ENCODE results near the gene NKD1. TPM values are rescaled to one million over a fixed set of nuclear protein-coding genes. Genes with fewer than 3 reads are reported as not detected.

The NKD1 gene
- total and polyA plus RNA-seq, 2 experiments from 2014 or later: 0.86 to 1.4 TPM

DNA sequence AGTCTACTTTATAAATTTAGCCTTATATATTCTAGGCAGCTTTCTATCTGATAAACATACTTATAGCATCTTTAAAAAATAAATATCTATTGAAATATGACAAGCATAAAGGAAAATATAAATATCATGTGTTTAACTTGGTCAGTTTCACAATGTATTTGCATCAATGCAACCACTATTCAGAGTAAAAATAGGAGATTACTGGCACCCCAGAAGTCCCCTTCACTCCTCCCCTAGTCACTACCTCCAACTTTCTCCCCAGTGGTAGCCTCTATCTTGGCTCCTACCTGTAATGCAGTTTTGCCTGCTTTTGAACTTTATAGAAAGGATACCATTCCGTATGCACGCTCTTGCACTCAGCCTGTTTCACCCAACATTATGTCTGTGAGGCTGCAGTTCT lies 142.0 kb downstream of the NKD1 start:
- no peaks in the 10 kb centered on the region for H3K36me3 ChIP-seq
- TF ChIP-seq CTCF (IDR thresholded peaks at IDR 0.05; ENCODE audit: low read depth, low read length): no peak
- no peak overlapping the region for H3K4me3 ChIP-seq

GRCh38 chr16:50692644-50692998 lies 144.4 kb downstream of the NKD1 start:
- DNase-seq (ENCODE audit: low read depth in 1 of 2, low spot score in 1 of 2): no peak
- H3K36me3 ChIP-seq: no peaks in the 10 kb centered on the region
- no peak overlapping the region for H3K27ac ChIP-seq
- H3K9me3 ChIP-seq (ENCODE audit: low read depth): no peaks in the 10 kb centered on the region
- no peak overlapping the region for H3K4me3 ChIP-seq
- no peak for TF ChIP-seq CTCF (IDR thresholded peaks at IDR 0.05; ENCODE audit: low read depth, low read length)
- H3K27me3 ChIP-seq: peaks cover 40% of the 10 kb centered on the region
- no peaks in the 10 kb centered on the region for H3K4me1 ChIP-seq (ENCODE audit: low read depth)

More for the DNA sequence above, 142.0 kb downstream of the NKD1 start:
- no peaks in the 10 kb centered on the region for H3K4me1 ChIP-seq (ENCODE audit: low read depth)
- no peak overlapping the region for H3K27ac ChIP-seq
- H3K9me3 ChIP-seq (ENCODE audit: low read depth): no peaks in the 10 kb centered on the region
- peaks cover 35% of the 10 kb centered on the region for H3K27me3 ChIP-seq
- no peak for DNase-seq (ENCODE audit: low read depth in 1 of 2, low spot score in 1 of 2)

GRCh38 chr16:50692999-50693781 lies 145.0 kb downstream of the NKD1 start, which contains the start of gene NOD2:
NOD2 (plus strand) TSS chr16:50693606; CDS start chr16:50699496, 5,890 bp downstream.
- Histone ChIP-seq H3K27me3 (peaks cover 40% of the 10 kb centered on the region), H3K27ac (no peak within 1 kb of the TSS), H3K4me1 (ENCODE audit: low read depth) (no peaks in the 10 kb centered on the region), H3K9me3 (ENCODE audit: low read depth) (no peaks in the 10 kb centered on the region), H3K4me3 (peak within 1 kb of the TSS; percentile 10), H3K36me3 (no peaks in the 10 kb centered on the region)
- DNase-seq (ENCODE audit: low read depth in 1 of 2, low spot score in 1 of 2): peak; percentile 29 to 32
- TF ChIP-seq CTCF (IDR thresholded peaks at IDR 0.05; ENCODE audit: low read depth, low read length): no peak

DNA sequence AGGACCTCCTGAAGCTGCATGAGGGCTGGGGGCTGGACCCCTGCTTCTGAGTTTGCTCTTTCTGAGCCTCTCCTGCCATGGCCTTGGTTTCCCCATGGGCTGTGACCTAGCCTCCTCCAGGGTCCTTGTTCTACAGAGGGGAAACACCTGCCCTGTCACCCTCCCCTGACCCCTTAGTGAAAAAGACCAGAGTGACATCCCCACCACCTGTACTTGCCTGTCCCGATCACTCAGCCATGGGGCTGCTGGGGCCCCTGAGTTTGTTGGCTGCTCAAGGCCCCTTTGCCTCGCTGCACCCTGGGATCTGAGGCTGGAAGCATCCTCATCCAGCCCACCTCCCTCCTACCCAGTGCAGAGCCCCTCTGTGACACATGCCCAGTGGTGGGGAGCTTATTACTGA lies 146.0 kb downstream of the NKD1 start:
- no peak for DNase-seq (ENCODE audit: low read depth in 1 of 2, low spot score in 1 of 2)
- Histone ChIP-seq H3K36me3 (no peaks in the 10 kb centered on the region), H3K27ac (no peak overlapping the region), H3K9me3 (ENCODE audit: low read depth) (no peaks in the 10 kb centered on the region), H3K4me1 (ENCODE audit: low read depth) (no peaks in the 10 kb centered on the region), H3K27me3 (peaks cover 40% of the 10 kb centered on the region), H3K4me3 (no peak overlapping the region)
- TF ChIP-seq CTCF (IDR thresholded peaks at IDR 0.05; ENCODE audit: low read depth, low read length): no peak

DNA sequence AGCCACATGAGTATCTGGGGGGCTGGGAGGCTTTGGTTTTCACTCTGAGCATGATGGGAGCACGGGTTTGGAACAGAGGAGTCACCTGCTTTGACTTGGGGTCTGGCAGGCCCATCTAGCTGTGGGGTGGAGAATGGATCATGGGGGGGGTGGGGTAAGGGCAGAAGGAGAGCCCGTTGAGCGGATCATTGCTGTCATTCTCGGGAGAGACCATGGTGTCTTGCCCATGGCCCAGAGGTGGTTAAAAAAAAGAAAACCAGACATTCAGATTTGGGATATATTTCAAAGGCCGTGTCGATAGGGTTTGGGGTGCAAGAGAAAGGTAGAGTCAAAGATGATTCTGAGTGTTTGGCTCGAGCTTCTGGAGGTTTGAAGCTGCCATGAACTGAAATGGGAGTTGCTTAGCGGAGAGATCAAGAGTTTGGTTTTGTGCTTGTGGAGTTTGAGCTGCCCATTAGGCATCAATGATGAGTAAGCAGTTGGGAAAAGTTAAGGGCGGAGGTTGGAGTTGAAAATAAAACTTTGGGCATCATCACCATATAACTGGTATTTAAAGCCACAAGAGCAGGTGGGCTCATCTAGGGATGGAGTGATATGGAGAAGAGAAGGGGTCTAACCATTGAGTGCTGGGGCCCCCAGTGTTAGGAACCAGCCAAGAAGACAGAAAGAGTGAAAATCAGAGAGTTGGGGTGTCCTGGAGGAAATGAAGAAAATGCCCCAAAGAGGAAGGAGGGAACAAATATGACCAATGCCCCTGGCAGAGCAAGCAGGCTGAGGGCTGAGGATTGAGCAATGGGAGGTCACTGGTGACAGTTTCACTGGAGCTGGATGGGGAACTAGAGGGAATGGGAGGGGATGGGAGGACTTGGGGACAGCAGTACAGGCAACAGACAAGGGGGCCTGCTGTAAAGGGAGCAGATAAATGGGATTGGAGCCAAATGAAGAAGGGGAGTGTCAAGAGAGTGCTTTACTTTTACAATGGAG lies 147.1 kb downstream of the NKD1 start:
- no peak for DNase-seq (ENCODE audit: low read depth in 1 of 2, low spot score in 1 of 2)
- Histone ChIP-seq H3K9me3 (ENCODE audit: low read depth) (no peaks in the 10 kb centered on the region), H3K4me3 (no peak overlapping the region), H3K27me3 (peaks cover 40% of the 10 kb centered on the region), H3K27ac (no peak overlapping the region), H3K36me3 (no peaks in the 10 kb centered on the region), H3K4me1 (ENCODE audit: low read depth) (no peaks in the 10 kb centered on the region)
- no peak for TF ChIP-seq CTCF (IDR thresholded peaks at IDR 0.05; ENCODE audit: low read depth, low read length)
